ENCODE measurements around the gene SFI1.

GRCh38 chr22:31623592-31624304 is 127.4 kb downstream of the SFI1 start:
- TF ChIP-seq CTCF (IDR thresholded peaks at IDR 0.05), result no peak
- TF ChIP-seq POLR2AphosphoS5 (IDR thresholded peaks at IDR 0.05), result no peak
